ENCODE measurements around the gene DRC1. TPM values are rescaled to one million over a fixed set of nuclear protein-coding genes. Genes with fewer than 3 reads are reported as not detected.

Gene DRC1
- polyA plus RNA-seq, 1 donor from 2014 or later, result 0.16 TPM

- H3K4me3 ChIP-seq (ENCODE audit: low read length), result no peak overlapping the region
- no peaks in the 10 kb centered on the region for H4K20me1 ChIP-seq (ENCODE audit: insufficient read depth)
- H3K79me2 ChIP-seq (replicated peaks; ENCODE audit: insufficient read depth, low read length), result no peaks in the 10 kb centered on the region
- H3K36me3 ChIP-seq (ENCODE audit: insufficient read depth, low read length), result no peaks in the 10 kb centered on the region
- H3K9me3 ChIP-seq (ENCODE audit: low read length), result no peaks in the 10 kb centered on the region
- H3K4me2 ChIP-seq (ENCODE audit: low read length), result no peak overlapping the region
- no peaks in the 10 kb centered on the region for H3K27me3 ChIP-seq (ENCODE audit: insufficient read depth, low read depth, low read length)
- TF ChIP-seq MXI1 (conservative IDR thresholded peaks at IDR 0.05; ENCODE audit: poor library complexity, severe bottlenecking), result no peak
- no peak for TF ChIP-seq TAF1 (IDR thresholded peaks at IDR 0.05; ENCODE audit: low read depth)
- no peak for TF ChIP-seq EP300 (conservative IDR thresholded peaks at IDR 0.05; ENCODE audit: poor library complexity, severe bottlenecking)
- TF ChIP-seq, protein P1, sequence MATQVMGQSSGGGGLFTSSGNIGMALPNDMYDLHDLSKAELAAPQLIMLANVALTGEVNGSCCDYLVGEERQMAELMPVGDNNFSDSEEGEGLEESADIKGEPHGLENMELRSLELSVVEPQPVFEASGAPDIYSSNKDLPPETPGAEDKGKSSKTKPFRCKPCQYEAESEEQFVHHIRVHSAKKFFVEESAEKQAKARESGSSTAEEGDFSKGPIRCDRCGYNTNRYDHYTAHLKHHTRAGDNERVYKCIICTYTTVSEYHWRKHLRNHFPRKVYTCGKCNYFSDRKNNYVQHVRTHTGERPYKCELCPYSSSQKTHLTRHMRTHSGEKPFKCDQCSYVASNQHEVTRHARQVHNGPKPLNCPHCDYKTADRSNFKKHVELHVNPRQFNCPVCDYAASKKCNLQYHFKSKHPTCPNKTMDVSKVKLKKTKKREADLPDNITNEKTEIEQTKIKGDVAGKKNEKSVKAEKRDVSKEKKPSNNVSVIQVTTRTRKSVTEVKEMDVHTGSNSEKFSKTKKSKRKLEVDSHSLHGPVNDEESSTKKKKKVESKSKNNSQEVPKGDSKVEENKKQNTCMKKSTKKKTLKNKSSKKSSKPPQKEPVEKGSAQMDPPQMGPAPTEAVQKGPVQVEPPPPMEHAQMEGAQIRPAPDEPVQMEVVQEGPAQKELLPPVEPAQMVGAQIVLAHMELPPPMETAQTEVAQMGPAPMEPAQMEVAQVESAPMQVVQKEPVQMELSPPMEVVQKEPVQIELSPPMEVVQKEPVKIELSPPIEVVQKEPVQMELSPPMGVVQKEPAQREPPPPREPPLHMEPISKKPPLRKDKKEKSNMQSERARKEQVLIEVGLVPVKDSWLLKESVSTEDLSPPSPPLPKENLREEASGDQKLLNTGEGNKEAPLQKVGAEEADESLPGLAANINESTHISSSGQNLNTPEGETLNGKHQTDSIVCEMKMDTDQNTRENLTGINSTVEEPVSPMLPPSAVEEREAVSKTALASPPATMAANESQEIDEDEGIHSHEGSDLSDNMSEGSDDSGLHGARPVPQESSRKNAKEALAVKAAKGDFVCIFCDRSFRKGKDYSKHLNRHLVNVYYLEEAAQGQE (IDR thresholded peaks at IDR 0.05; ENCODE audit: borderline replicate concordance), result no peak
- H3K9me2 ChIP-seq (ENCODE audit: insufficient read depth, low read length), result no peaks in the 10 kb centered on the region
- H2AFZ ChIP-seq (ENCODE audit: low read depth, low read length), result no peak overlapping the region
- no peak overlapping the region for H3K9ac ChIP-seq (ENCODE audit: low read length)
- H3K27ac ChIP-seq (ENCODE audit: low read length), result no peak overlapping the region
- no peaks in the 10 kb centered on the region for H3F3A ChIP-seq (ENCODE audit: insufficient read depth, low read length, poor library complexity, severe bottlenecking)
These were observed 37.2 kb downstream of the DRC1 start for GRCh38 chr2:26438926-26439325.

DNA sequence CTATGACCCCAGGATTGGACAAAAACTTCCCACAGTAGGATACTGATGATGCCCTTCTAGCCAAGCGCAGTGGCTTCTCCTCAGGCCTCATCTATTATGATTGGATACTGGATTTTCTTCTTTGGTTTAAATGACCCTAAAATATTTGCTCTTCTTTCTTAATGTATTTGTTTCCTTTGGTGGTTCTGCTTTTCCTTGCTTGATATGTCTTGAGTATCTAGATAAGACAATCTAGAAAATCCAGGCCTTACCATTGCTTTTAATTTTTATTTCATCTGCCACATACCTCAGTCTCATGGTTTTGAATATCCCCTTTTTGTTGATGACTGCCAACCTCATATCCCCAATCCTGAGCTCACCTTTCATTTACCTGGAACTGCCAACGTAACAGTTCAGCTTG lies 40.6 kb downstream of the DRC1 start:
- H3K27ac ChIP-seq (ENCODE audit: low read length), result no peak overlapping the region
- H3K4me2 ChIP-seq (ENCODE audit: low read length), result no peak overlapping the region
- H3K9me3 ChIP-seq (ENCODE audit: low read length), result no peaks in the 10 kb centered on the region
- no peaks in the 10 kb centered on the region for H3K36me3 ChIP-seq (ENCODE audit: insufficient read depth, low read length)
- H3F3A ChIP-seq (ENCODE audit: insufficient read depth, low read length, poor library complexity, severe bottlenecking), result no peaks in the 10 kb centered on the region
- TF ChIP-seq EP300 (conservative IDR thresholded peaks at IDR 0.05; ENCODE audit: poor library complexity, severe bottlenecking), result no peak
- TF ChIP-seq MXI1 (conservative IDR thresholded peaks at IDR 0.05; ENCODE audit: poor library complexity, severe bottlenecking), result no peak
- TF ChIP-seq RAD21 (conservative IDR thresholded peaks at IDR 0.05), result no peak
- no peak for TF ChIP-seq CTCF (IDR thresholded peaks at IDR 0.05; ENCODE audit: poor library complexity, severe bottlenecking)
- TF ChIP-seq POLR2AphosphoS5 (IDR thresholded peaks at IDR 0.05), result no peak
- TF ChIP-seq EZH2 (IDR thresholded peaks at IDR 0.05; ENCODE audit: borderline replicate concordance, insufficient read depth, low read length, poor library complexity, severe bottlenecking), result no peak
- no peak for TF ChIP-seq TAF1 (IDR thresholded peaks at IDR 0.05; ENCODE audit: low read depth)
- H4K20me1 ChIP-seq (ENCODE audit: insufficient read depth), result no peaks in the 10 kb centered on the region
- H2AFZ ChIP-seq (ENCODE audit: low read depth, low read length), result no peak overlapping the region
- no peak overlapping the region for H3K4me3 ChIP-seq (ENCODE audit: low read length)
- no peaks in the 10 kb centered on the region for H3K79me2 ChIP-seq (replicated peaks; ENCODE audit: insufficient read depth, low read length)
- H3K9me2 ChIP-seq (ENCODE audit: insufficient read depth, low read length), result no peaks in the 10 kb centered on the region
- H3K27me3 ChIP-seq (ENCODE audit: insufficient read depth, low read depth, low read length), result no peaks in the 10 kb centered on the region
- H3K9ac ChIP-seq (ENCODE audit: low read length), result no peak overlapping the region

GRCh38 chr2:26442707-26443106 lies 41.0 kb downstream of the DRC1 start:
- no peaks in the 10 kb centered on the region for H3K27me3 ChIP-seq (ENCODE audit: insufficient read depth, low read depth, low read length)
- no peak overlapping the region for H3K27ac ChIP-seq (ENCODE audit: low read length)
- no peak for TF ChIP-seq MXI1 (conservative IDR thresholded peaks at IDR 0.05; ENCODE audit: poor library complexity, severe bottlenecking)
- H2AFZ ChIP-seq (ENCODE audit: low read depth, low read length), result no peak overlapping the region
- H4K20me1 ChIP-seq (ENCODE audit: insufficient read depth), result no peaks in the 10 kb centered on the region
- H3K4me2 ChIP-seq (ENCODE audit: low read length), result no peak overlapping the region
- no peaks in the 10 kb centered on the region for H3K9me2 ChIP-seq (ENCODE audit: insufficient read depth, low read length)
- no peak overlapping the region for H3K4me3 ChIP-seq (ENCODE audit: low read length)
- H3K9ac ChIP-seq (ENCODE audit: low read length), result no peak overlapping the region
- H3K9me3 ChIP-seq (ENCODE audit: low read length), result no peaks in the 10 kb centered on the region
- no peaks in the 10 kb centered on the region for H3F3A ChIP-seq (ENCODE audit: insufficient read depth, low read length, poor library complexity, severe bottlenecking)
- H3K79me2 ChIP-seq (replicated peaks; ENCODE audit: insufficient read depth, low read length), result no peaks in the 10 kb centered on the region
- H3K36me3 ChIP-seq (ENCODE audit: insufficient read depth, low read length), result no peaks in the 10 kb centered on the region

Measured in neural cell (in vitro differentiated cells).